Testis (tissue), 2 donors: ENCODE measurements around the gene SLC36A4.

ENCODE experiments used
- CTCF ChIP-seq, 3 experiments: fragments of 450-650 bp in 2 of 3; fragments of 200-600 bp in 1 of 3; sonication (generic) in 1 of 3; IDR thresholded peaks; one replicate each; pipeline ENCODE4 v1.5.1; 2016 to 2019; ENCODE audit warnings: antibody characterized with exemption in 3 of 3, mild to moderate bottlenecking in 2 of 3, moderate library complexity in 1 of 3
- POLR2A ChIP-seq: fragments of 450-650 bp; IDR thresholded peaks from one replicate; pipeline ENCODE4 v1.6.1; 2017; ENCODE audit warnings: antibody characterized with exemption, mild to moderate bottlenecking, moderate library complexity

DNA sequence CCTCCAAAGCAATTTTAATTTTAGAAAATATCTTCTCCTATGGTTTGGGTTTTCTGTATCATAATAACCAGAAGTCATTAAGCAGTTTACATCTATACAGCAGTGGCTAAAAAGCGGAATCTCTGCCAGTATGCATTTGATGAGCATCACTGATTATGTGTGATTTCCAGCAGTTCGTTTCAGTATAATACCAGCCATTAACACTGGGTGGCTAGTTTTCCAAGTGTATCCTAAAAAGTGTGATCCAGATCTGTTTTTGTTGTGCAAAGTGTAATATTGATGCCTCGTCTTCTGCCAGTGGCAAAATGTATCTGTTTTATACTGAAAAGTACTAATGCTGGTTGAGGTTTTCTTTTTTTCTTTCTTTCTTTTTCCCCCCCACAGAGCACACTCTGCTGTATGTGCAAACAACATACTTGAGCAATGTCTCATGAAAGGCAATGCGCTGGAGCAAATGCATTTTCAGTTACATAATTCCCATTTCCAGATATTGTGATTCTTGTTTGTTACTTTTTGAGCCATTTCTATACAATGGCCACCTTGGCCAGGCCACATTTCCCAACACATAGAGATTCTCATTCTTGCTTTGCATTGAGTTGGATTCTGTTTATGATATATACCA, 64.2 kb downstream of the SLC36A4 start:
- TF ChIP-seq POLR2A (no peak), CTCF (IDR thresholded peaks at IDR 0.05) (no peak)
